NCI-H1930 (cell line): ENCODE data around the gene PARVB.

ENCODE experiments used
- DNase-seq, 2 experiments: peaks; one replicate each; lab custom pipeline; 2025; lab: John Stamatoyannopoulos, UW

PARVB gene

DNA sequence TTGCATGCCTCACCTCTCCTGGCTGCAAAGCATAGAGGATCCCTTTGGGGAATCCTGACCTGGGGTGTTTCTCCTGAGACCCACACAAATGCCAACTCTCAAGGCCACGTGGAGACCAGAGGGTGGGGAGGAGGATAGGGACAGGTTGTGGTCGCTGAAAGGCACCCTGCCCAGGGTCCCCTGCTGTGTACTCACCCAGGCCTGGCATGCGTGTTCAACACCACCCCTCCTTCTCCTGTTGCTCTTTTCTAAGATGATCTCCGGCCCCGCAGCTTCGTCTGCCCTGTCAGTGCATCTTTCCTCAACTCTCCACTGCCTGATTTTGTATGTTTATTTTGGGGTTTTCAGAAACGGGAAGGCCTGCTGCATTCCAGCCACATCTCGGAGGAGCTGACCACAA is 112.0 kb downstream of the PARVB start:
- DNase-seq: no peak

DNA sequence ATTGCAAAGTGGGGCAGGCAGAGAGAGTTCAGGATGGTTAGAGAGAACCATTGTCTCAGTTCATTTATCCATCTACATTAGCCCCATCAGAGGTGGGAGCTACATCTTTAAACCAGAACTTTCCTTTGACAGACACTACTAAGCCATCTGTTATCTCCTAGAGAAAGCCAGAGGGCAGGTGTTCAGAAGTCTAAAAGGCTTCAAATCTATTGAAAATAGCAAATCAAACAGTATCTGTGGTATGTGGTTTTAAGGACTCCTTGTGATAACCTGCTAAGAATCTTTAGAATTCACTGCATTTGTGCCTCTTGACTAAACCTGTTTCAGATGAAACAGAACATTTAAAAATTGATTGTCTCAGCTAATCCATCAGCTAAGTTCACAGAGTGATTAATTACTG is 112.7 kb downstream of the PARVB start:
- no peak for DNase-seq

DNA sequence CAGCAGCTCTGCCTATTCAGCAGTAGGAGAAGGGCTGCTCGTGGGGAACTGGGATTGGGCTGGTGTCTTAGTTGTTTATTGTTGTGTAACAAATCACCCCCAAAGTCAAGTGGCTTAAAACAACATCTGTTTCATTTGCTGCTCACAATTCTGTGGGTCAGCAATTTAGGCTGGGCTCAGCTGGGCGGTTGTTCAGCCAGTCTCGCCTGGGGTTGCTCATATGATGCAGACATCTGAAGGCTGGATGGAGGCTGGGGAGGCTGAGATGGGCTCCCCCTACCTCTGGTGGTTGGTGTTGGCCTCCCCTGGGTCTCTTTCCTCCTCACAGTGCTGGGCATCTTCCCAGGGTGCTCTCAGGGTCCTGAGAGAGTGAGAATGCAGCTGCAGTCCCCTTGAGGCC is 113.3 kb downstream of the PARVB start:
- DNase-seq: no peak

DNA sequence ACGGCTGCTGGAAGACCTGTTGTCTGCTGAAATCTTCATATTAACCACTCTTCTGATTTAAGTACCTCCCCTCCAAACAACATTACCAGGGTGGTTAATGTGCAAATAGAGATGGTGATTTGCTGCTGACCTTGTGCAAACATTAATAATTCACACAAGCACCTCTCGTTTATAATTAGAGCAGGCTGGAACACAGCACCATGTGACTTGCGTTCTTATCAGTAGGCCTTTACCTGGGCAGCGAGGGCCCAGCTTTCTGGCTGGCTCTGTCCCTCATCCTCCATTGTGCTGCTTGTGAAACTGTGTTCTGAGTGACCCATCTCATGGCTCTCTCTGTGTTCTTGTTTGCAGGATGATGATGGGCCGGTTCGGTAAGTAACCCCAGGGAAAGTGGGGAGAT is 115.7 kb downstream of the PARVB start:
- no peak for DNase-seq

DNA sequence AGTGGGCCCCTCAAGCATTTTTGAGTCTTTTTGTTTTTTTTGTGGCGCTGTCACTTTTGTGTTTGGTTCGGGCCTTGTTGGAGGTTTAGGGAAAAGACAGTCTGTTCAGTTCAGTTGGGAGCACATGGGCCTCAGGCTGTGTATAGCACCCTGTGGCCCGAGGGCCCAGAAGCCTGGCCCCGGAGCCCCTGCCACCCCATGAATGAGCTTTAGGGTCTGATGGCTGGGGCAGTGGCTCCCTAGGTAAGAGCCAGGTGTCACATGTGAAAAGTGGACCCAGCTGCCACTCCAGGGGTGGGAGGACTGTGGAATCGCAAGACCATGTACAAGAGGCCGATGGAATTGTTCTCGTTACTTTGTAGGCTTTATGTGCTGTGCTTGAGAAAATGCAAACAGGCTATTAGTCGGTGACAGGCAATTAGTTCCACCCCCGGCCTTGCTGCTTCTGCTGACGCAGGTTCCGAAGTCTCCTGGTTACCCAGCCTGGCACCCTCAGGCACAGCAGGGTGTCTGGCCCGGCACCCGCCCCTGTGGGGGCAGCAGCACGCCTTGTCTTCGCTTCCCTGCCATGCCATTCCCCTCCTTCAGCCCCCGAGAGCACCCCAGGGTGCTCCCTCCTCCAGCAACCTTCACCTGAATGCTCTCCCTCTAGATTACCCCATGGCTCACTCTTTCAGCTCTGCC is 118.5 kb downstream of the PARVB start:
- no peak for DNase-seq

DNA sequence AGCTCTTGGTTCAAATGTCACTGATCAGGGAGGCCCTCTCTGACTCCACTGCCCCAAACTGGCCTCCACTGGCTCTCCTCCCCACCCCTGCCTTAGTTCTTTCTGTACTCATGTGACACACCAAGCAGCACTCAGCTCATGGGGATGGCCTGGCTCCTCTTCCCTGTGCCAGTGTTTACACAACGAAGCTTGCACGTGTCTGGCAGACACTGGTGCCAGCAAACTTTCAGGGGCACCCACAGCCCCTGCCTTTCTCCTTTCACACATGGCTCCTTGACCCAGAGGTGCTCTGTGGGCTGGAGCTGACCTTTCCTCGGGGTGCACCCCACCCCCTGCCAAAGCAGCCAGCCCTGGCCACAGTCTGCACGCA is 119.0 kb downstream of the PARVB start:
- DNase-seq: no peak

DNA sequence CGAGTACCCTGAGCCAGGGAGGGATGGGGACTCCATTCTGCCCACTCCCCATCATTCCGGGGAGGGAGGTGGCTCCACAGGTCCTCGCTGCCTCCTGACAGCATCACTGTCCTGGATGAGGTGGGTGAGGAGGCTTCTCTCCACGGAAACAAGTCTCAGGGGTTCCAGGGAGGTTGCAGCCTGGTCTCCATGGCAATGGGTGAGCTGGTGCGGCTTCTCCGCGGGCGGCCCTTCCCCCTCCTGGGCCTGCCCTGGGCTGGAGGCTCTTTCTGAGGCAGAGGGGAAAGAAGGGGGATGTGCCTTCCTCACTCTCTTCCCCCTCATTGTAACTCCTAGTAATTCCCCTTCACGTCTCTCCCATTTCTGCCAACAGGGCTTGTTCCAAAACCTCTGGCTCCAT is 119.5 kb downstream of the PARVB start:
- no peak for DNase-seq

DNA sequence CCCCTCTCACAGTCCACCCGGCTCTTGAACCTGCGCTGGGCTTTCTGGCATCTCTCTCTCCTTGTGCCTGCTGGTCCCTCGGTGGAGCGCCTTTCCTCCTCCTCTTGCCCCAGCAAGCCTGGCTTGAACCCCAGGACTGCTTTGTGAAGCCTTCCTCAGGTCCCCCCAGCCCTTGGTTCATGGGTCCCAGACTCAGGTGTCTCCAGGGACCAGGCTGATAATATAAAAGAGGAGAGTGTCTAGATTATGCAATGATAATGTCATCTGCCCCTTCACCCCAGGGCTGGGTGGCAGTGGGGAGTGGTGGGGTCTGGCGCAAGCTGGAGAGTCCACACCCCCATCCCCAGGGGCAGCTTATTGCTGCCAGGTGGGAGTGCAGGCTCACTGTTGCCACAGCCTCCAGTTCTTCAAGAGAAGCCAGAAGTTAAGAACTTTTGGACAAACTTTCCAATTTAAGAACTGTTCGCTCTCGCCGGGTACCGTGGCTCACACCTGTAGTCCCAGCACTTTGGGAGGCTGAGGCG is 120.0 kb downstream of the PARVB start:
- DNase-seq: no peak

DNA sequence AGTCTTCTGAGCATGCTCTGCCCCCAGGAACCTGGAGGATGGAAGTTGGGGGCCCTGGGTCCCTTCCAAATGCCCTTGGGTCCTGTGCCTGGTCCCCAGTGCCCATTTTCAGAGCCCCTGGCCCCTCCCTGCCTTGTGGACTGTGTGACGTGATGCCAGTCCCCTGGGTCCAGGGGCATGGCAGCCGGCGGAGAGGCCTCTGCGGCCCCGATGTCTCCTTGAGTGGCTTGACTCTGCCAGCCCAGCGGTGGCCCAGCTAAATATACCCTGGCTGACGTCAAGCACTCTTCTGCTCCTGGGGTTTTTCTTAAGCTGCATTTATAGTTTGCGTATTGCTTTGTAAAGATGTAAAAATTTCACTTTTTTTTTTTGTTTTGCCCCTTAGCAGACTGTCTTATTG is 121.4 kb downstream of the PARVB start:
- no peak for DNase-seq

DNA sequence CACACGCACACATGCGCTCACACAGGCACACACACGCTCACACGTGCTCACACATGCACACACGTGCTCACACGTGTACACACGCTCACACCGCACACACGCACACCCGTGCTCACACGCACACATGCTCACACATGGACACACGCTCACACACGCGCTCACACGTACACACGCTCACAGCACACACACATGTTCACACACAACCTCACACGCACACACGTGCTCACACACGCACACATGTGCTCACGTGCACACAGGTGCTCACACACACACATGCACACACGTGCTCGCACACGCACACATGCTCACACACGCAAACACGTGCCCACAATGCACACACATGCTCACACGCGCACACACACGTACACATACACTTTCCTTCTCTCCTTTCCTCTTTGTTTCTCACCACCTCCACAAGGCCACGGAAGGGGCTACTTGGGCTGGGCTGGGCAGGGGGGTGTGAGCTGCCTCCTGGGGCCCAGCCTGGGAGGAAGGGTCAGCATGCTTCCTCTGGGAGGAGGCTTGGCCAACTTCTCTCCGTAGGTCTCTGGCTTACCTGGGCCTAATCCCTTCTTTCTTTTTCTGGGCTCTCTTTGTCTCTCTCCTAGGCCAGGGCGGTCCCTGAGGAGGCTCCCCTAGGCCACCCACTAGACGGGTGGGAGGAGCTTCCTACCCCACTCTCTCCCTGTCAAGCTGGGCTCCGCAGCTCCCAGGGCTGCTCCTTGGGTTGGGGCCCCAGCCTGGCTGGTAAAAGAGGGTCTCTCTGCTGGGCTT is 122.2 kb downstream of the PARVB start:
- DNase-seq: no peak

DNA sequence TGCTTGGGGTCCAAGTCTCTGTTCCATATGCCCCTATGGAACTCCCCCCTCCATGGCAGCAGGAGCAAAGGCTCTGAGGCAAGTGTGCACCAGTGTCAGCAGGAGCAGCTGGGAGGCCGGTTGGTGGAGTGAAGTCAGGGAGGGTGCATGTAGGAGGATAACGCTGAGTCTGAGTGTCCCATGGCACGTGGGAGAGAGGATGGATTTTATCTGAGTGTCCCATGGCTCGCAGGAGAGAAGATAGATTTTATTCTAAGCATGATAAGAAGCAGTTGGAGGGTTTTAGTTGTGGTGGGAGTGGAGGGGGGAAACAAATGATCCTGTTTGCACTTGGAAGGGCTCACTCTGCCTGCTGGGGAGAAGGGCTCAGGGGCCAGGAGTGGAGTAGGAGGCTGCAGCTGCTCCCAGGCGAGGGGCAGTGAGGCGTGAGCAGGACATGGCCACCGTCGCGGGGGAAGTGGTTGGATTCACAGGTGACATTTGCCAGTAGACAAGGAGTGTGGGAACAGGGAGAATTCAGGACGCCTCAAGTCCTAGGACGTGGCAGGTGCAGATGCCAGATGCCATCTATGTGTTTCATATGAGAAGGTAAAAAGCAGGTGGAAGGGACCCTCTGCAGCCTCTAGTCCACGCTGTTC is 123.0 kb downstream of the PARVB start:
- DNase-seq: no peak

DNA sequence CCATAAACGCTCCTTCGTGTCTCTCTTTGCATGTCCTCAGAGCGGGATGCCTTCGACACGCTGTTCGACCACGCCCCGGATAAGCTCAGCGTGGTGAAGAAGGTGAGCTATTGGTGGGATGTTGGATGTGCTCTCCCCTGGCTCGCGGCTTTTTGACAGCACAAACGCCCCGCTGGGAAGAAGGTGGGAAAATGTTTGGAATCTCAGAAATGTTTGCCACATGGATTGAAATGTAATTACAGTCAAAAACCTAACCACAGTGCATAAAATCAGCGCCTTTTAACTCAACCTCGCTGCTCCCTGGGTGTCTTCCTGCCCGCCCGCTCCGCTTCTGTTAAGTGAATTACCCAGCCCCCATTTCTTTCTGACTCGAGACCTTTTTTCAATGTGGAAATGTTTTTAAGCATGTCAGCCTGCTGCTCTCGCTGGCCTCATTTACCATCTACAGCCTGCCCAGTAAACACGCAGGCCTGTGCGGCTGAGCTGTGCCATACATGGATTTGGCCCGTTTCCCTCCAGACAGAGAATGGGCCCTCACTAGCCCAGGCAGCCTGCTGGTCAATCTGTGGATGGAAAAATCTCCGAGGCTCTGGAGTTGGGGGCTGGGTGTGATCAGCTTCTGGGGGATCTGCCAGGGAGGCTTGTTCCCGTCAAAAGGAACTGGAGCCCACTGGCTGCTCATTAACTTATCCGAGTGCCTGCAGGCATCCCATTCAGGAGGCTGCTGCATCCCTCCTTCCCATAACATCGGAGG is 123.9 kb downstream of the PARVB start:
- DNase-seq: no peak

DNA sequence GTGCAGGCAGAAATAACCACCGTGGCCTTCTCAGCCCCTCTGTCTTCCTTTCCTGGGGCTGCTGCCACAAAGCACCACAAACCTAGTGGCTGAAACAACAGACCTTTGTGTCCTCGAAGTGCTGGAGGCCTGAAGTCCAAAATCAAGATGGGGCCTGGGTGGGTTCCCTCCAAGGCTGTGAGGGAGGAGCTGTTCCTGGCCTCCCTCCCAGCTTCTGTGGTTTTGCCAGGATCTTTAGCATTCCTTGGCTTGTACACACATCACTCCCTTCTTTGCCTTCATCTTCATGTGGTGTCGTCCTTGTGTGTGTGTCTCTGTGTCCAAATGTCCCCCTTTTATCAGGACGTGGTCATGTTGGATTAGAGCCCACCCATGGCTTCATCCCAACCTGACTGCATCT is 127.6 kb downstream of the PARVB start:
- DNase-seq: no peak

DNA sequence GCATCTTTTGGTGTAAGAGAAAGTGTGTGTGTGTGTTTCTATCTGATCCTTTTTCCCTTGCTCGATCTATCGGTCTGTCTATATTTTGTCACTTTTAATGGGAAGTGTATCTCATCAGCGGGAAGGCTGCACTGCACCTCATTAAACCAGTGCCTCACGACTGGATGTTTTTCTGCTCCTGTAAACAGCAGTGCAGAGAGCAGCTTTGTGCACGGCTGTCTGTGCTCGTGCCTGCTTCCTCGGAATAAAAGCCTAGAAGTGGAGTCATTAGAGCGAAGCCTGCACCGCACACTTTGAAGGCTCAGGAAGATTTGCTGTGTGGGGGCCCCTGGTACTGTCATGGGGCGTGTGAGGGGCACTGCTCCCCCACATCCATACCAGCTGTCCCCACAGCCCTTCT is 129.6 kb downstream of the PARVB start:
- no peak for DNase-seq

DNA sequence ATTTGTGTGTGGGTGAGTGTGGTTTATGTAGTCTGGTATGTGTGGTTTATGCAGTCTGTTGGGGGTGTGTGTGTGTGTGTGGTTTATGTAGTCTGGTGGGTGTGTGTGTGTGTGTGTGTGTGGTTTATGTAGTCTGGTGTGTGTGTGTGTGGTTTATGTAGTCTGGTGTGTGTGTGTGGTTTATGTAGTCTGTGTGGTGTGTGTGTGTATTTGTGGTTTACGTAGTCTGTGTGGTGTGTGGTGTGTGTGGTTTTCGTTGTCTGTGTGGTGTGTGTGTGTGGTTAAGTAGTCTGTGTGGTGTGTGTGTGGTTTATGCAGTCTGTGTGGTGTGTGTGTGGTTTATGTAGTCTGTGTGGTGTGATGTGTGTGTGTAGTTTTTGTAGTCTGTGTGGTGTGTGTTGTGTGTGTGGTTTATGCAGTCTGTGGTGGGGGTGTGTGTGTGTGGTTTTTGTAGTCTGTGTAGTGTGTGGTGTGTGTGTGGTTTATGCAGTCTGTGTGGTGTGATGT is 130.4 kb downstream of the PARVB start:
- no peak for DNase-seq

DNA sequence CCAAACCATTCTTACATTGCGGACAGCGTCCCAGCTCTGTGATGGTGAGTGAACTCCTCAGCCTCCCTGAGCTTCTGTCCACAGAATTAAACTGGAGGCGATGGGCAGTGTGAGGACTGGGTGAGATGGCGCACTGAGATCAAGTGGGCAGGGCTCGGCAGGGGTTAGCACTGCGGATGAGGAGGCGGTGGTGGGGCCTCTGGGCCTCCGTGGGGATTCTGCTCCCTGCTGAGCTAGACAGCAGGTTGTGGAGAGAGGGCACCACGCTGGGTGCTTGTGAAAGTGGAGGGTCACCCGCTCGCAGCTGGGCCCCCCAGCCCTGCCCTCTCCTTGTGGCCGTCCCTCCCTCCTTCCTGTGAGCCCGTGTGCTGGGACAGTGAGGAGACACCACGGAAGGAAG is 131.0 kb downstream of the PARVB start:
- no peak for DNase-seq

DNA sequence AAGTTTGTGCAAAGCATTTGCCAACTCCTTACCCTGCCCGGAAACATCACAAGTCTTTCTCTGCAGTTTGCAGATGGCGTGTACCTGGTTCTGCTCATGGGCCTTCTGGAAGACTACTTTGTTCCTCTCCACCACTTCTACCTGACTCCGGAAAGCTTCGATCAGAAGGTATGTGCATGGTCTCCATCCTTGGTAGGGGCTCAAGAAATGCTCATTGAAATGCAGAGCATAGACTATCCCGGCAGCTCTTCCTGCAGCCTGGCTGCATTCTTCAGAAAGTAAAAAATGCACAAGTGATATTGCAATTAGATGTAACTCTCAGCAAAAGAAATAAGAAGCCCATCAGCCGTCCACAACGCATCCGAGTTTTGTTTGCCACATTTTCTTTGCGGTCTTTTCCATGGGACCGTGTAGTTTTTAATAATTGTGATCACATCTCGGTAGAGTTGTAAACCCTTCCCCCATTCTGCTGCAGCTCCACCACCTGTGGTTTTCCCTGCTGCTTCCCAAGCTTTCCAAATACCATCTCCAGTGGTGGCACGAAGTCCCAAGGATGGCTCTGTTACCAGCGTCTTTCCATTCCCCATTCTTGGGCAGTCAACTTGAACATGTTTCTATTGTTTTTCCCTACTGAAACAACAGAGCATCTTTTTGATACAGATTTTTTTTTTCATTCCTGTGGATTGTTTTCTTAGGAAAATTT is 134.0 kb downstream of the PARVB start:
- no peak for DNase-seq

DNA sequence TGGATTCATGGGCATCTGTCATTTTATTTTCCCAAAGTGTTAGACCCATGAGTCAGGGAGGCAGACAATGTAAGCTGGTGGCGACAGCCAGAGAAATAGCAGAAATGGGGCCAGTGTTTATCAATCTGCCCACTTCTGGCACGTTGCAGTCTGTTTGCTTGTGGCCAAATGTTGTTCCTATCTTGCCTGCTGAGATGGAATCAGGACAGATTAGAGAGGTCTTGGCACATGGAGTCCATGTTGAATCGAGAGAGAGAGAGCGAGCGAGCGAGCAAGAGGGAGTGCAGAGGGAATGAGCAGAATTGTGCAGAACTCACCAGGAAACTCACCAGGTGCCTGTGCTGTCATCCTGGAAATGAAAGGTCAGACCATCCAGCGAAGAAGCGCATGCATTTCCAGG is 134.7 kb downstream of the PARVB start:
- DNase-seq: no peak

DNA sequence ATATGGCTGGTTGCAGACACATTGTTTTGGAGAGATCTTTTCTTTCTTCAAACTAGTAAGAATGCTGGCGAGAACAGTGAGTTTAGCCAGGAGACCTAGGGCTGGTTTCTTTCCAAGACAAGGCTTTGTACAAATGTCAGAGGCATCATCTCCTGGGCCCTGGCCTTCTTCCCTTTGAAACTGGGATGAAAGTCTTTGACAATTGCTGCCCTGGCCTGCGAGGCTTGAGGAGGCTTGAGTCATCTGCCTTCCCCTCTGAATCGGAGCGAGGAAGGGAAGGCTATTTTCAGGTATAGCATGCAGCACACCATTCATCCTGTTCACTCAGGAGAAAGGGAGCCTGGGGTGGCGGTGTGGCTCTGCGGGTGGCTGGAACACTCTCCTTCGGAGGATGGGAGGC is 135.1 kb downstream of the PARVB start:
- DNase-seq: no peak

DNA sequence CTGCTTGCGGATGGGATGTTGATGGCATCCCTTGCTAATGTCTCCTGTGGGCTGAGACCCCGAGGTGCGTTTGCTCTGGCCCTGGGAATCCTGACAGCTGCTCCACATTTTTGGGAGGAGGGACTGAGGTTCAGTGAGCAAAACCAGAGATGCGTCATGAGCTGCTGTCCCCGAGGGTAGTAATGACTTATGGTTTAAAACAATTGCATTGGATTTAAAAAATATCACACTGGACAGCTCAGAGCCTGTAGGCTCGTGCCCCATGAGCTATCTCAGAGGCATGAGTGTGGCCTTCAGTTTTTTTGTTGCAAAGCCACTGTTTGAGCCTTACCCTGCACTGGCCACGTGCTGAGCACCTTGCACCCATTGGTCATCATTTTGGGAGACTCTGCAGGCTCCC is 135.7 kb downstream of the PARVB start:
- no peak for DNase-seq

DNA sequence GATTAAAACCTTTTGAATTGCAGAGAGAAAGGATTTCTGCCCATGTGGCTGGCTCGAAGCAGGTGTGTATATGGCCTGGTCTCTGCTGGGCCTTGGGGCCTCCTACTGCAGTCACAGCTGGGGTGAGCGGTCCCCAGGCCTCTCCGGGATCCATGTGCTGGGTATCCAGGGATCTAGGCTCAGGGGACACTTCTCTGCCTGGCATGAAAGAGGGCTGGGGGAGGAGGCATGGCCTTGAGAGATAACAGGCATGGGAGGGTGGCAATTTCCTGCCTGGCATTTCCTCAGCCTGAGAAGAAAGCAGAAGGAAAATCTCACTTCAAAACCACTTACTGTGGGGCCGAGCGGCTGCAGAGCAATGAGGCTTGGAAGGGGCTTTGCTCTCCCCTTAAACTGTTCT is 136.3 kb downstream of the PARVB start:
- DNase-seq: no peak

DNA sequence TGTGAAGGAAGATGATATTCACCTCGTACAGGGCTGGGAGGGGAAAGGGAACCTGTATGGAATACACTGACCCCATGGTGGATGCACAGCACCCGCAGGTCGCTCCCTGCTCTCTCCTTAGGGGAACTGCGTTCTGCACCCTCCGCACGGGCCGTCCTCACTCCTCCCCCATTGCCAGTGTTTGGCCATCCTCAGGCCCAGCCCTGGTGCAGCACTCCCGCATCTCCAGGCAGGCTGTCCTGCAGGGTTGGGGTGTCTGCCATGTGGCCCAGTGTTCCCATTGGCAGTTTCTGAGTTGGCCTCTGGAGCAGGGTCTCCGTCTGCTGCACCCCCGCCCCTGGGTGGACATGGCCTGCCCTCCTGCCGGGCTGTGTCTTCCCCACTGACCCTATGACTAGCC is 137.6 kb downstream of the PARVB start:
- DNase-seq: no peak
